Osteoblast (primary cell): Measurements from ENCODE around the gene ACY1. TPM values are rescaled to one million over a fixed set of nuclear protein-coding genes. Genes with fewer than 3 reads are reported as not detected.

Experiments used
- DNase-seq: peaks from one replicate; pipeline ENCODE4 v3.0.0; 2011; ENCODE audit warnings: low spot score, mixed read lengths; ENCODE audit not compliant: insufficient read length; ENCODE audit errors: missing footprints
- H2AFZ ChIP-seq: 2 replicates; pipeline ENCODE4 v1.6.0; 2011; ENCODE audit warnings: mild to moderate bottlenecking, low read length
- H3K27ac ChIP-seq: 2 replicates; pipeline ENCODE4 v1.5.1; 2011; ENCODE audit warnings: mild to moderate bottlenecking, low read depth, low read length, moderate library complexity
- H3K27me3 ChIP-seq: 2 replicates; pipeline ENCODE4 v1.6.0; 2012; ENCODE audit warnings: mild to moderate bottlenecking, control low read depth, inconsistent platforms, low read length, moderate library complexity; ENCODE audit not compliant: insufficient read depth
- H3K36me3 ChIP-seq: 2 replicates; pipeline ENCODE4 v1.5.1; 2011; ENCODE audit warnings: mild to moderate bottlenecking, low read length, control low read depth, moderate library complexity; ENCODE audit not compliant: insufficient read depth
- H3K4me1 ChIP-seq: 2 replicates; pipeline ENCODE4 v1.5.1; 2011; ENCODE audit warnings: mild to moderate bottlenecking, low read length, control low read depth, moderate library complexity; ENCODE audit not compliant: insufficient read depth
- H3K4me2 ChIP-seq: 2 replicates; pipeline ENCODE4 v1.6.0; 2011; ENCODE audit warnings: mild to moderate bottlenecking, low read length; ENCODE audit not compliant: insufficient read depth
- H3K4me3 ChIP-seq: fragments of 200-600 bp; sonication (generic); 3 replicates; pipeline ENCODE4 v1.5.1; 2012; ENCODE audit warnings: mild to moderate bottlenecking, low read length, inconsistent platforms; ENCODE audit not compliant: insufficient read depth
- H3K79me2 ChIP-seq: 2 replicates; pipeline ENCODE4 v1.6.0; 2012; ENCODE audit warnings: mild to moderate bottlenecking, low read length, control low read depth, inconsistent platforms; ENCODE audit not compliant: insufficient read depth
- H3K9me3 ChIP-seq: 2 replicates; pipeline ENCODE4 v1.5.1; 2011; ENCODE audit warnings: low read depth, low read length, control low read depth
- H4K20me1 ChIP-seq: 2 replicates; pipeline ENCODE4 v1.6.0; 2012; ENCODE audit warnings: mild to moderate bottlenecking, low read length, control low read depth; ENCODE audit not compliant: insufficient read depth
- total RNA-seq: library from RNA; depleted of rRNA; stranded (reverse); fragments of >200 nt; gene quantifications from 2 replicates; pipeline ENCODE4 v1.2.3, GENCODE V29; 2012
- TF ChIP-seq, protein P1 (sequence below): IDR thresholded peaks from 2 replicates; pipeline ENCODE4 v1.5.1; 2011; ENCODE audit warnings: mild to moderate bottlenecking, low read depth, low read length, moderate library complexity; ENCODE audit errors: extremely low read depth

Gene ACY1
- total RNA-seq, 1 donor, result 37.6 TPM

DNA sequence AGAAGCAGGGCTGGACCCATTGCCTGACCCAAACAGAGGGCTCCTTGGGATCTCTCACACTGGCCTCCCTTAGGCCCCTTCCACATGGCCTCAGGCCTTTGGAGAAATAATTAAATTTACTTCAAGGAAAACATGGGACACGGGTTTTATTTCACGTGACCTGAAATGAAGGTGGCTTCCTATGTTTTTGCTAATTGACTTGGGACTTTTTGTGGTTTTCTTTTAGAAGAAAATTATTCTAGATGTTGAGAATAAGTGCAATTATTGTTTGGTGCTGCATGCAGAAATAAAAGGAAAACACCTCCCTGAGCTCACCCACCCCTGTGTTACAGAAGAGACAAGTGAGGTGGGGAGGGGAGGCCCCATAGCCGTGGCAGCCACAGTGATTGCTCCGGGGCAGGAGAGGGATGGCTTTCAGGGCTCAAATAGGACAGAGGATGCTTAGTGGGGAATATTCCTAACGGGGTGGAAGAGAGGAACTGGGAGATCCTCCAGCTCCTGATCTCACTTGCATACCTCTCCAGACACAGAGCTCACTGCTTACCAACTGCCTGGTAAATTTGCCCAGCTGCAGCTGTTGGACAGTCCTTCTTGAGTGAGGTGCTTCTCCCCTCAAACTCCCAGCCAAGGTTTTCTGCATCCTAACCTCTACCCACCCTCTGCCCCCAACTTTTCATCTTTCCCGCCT is 41.6 kb downstream of the ACY1 start:
- Histone ChIP-seq H2AFZ (no peak overlapping the region), H3K4me1 (peaks cover 27% of the 10 kb centered on the region), H3K36me3 (no peaks in the 10 kb centered on the region), H4K20me1 (no peaks in the 10 kb centered on the region), H3K79me2 (no peaks in the 10 kb centered on the region), H3K4me3 (no peak overlapping the region), H3K27ac (no peak overlapping the region), H3K9me3 (no peaks in the 10 kb centered on the region), H3K4me2 (no peak overlapping the region), H3K27me3 (no peaks in the 10 kb centered on the region)
- DNase-seq, result no peak
- TF ChIP-seq, protein P1, sequence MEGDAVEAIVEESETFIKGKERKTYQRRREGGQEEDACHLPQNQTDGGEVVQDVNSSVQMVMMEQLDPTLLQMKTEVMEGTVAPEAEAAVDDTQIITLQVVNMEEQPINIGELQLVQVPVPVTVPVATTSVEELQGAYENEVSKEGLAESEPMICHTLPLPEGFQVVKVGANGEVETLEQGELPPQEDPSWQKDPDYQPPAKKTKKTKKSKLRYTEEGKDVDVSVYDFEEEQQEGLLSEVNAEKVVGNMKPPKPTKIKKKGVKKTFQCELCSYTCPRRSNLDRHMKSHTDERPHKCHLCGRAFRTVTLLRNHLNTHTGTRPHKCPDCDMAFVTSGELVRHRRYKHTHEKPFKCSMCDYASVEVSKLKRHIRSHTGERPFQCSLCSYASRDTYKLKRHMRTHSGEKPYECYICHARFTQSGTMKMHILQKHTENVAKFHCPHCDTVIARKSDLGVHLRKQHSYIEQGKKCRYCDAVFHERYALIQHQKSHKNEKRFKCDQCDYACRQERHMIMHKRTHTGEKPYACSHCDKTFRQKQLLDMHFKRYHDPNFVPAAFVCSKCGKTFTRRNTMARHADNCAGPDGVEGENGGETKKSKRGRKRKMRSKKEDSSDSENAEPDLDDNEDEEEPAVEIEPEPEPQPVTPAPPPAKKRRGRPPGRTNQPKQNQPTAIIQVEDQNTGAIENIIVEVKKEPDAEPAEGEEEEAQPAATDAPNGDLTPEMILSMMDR, result no peak

GRCh38 chr3:52025453-52025852 is 42.1 kb downstream of the ACY1 start:
- Histone ChIP-seq H3K79me2 (no peaks in the 10 kb centered on the region), H3K4me2 (no peak overlapping the region), H3K9me3 (no peaks in the 10 kb centered on the region), H4K20me1 (no peaks in the 10 kb centered on the region), H3K36me3 (no peaks in the 10 kb centered on the region), H3K27me3 (no peaks in the 10 kb centered on the region), H3K4me1 (peaks cover 27% of the 10 kb centered on the region), H3K4me3 (no peak overlapping the region), H3K27ac (no peak overlapping the region), H2AFZ (no peak overlapping the region)
- no peak for DNase-seq
- TF ChIP-seq, protein P1, result no peak

DNA sequence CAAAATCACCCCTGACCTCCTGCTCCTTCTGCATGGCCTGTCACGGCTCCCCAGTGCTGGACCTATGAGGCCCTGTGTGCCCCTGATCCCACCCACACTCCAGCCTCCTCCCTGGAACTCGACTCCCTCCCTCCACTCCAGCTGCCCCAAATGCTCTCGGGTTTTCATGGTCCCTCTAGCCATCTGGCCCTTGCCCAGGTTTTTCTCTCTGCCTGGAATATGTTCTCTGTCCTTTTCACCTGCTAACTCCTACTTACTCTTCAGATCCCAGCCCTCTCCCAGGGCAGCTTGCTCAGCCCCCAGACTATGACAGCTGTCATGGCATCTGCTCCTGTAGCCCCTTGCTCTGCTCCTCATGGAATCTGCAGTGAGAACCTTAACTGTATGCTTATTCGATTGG is 42.7 kb downstream of the ACY1 start:
- DNase-seq, result no peak
- Histone ChIP-seq H3K4me3 (no peak overlapping the region), H3K4me2 (no peak overlapping the region), H4K20me1 (no peaks in the 10 kb centered on the region), H2AFZ (no peak overlapping the region), H3K36me3 (no peaks in the 10 kb centered on the region), H3K27me3 (no peaks in the 10 kb centered on the region), H3K9me3 (no peaks in the 10 kb centered on the region), H3K27ac (no peak overlapping the region), H3K4me1 (peaks cover 27% of the 10 kb centered on the region), H3K79me2 (no peaks in the 10 kb centered on the region)
- TF ChIP-seq, protein P1, result no peak

GRCh38 chr3:52028572-52028971 is 45.2 kb downstream of the ACY1 start:
- no peak overlapping the region for H3K27ac ChIP-seq
- TF ChIP-seq, protein P1, result no peak
- H3K9me3 ChIP-seq, result no peaks in the 10 kb centered on the region
- H3K36me3 ChIP-seq, result no peaks in the 10 kb centered on the region
- H4K20me1 ChIP-seq, result no peaks in the 10 kb centered on the region
- no peak for DNase-seq
- H2AFZ ChIP-seq, result no peak overlapping the region
- H3K4me2 ChIP-seq, result no peak overlapping the region
- H3K4me3 ChIP-seq, result no peak overlapping the region
- no peaks in the 10 kb centered on the region for H3K79me2 ChIP-seq
- no peaks in the 10 kb centered on the region for H3K27me3 ChIP-seq
- H3K4me1 ChIP-seq, result peaks cover 9% of the 10 kb centered on the region
